Uterus (tissue), 2 donors: ENCODE results near the gene RIC1.

Experiments used
- POLR2A ChIP-seq, 2 donors: fragments of 450-650 bp; IDR thresholded peaks; one replicate each; pipeline ENCODE4 v1.6.1; 2016; ENCODE audit warnings: antibody characterized with exemption in 2 of 2, mild to moderate bottlenecking in 1 of 2, moderate library complexity in 1 of 2
- TF ChIP-seq, protein P1 (sequence below), 4 experiments: fragments of 200-600 bp in 2 of 4; fragments of 450-650 bp in 2 of 4; sonication (generic) in 2 of 4; IDR thresholded peaks; one replicate each; pipeline ENCODE4 v1.5.1; 2016 to 2019; ENCODE audit warnings: antibody characterized with exemption in 4 of 4, mild to moderate bottlenecking in 2 of 4, moderate library complexity in 1 of 4

DNA sequence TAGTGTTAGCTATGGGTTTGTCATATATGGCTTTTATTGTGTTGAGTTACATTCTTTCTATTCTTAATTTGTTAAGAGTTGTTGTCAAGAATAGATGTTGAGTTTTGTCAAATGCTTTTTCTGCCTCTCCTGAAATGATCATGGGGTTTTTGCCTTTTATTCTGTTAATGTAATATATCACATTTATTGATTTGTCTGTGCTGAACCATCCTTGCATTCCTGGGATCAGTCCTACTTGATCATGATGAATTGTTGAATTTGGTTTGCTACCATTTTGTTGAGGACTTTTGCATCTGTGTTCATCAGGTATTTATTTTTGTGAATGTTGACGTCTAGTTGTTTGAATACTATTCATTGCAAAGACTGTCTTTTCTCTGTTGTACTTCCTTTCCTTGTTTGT, 23.9 kb downstream of the RIC1 start:
- TF ChIP-seq, protein P1, sequence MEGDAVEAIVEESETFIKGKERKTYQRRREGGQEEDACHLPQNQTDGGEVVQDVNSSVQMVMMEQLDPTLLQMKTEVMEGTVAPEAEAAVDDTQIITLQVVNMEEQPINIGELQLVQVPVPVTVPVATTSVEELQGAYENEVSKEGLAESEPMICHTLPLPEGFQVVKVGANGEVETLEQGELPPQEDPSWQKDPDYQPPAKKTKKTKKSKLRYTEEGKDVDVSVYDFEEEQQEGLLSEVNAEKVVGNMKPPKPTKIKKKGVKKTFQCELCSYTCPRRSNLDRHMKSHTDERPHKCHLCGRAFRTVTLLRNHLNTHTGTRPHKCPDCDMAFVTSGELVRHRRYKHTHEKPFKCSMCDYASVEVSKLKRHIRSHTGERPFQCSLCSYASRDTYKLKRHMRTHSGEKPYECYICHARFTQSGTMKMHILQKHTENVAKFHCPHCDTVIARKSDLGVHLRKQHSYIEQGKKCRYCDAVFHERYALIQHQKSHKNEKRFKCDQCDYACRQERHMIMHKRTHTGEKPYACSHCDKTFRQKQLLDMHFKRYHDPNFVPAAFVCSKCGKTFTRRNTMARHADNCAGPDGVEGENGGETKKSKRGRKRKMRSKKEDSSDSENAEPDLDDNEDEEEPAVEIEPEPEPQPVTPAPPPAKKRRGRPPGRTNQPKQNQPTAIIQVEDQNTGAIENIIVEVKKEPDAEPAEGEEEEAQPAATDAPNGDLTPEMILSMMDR (IDR thresholded peaks at IDR 0.05), result no peak
- TF ChIP-seq POLR2A (IDR thresholded peaks at IDR 0.05), result no peak
